ENCODE results near the gene EFCAB8.
"Not testable (repeated sequence)": the region's sequence is repeated elsewhere in the genome, so short reads cannot be mapped to it uniquely, and the experiment has no call there.

The EFCAB8 gene

GRCh38 chr20:32903666-32904175 is 45.0 kb downstream of the EFCAB8 start:
- no peaks in the 10 kb centered on the region for H3K27me3 ChIP-seq (ENCODE audit: control insufficient read depth in 3 of 3, insufficient read depth in 3 of 3, low read depth in 1 of 3, low read length in 3 of 3)
- H2BK12ac ChIP-seq (ENCODE audit: low read length) = no peak overlapping the region
- H3K23ac ChIP-seq (ENCODE audit: low read depth, low read length, poor library complexity) = no peak overlapping the region
- H4K8ac ChIP-seq (ENCODE audit: low read depth, low read length) = no peak overlapping the region
- no peak for DNase-seq (ENCODE audit: low spot score)
- H3K4me1 ChIP-seq (ENCODE audit: control insufficient read depth in 2 of 2, insufficient read depth in 1 of 2, low read depth in 1 of 2, low read length in 2 of 2) = no peaks in the 10 kb centered on the region
- WGBS, 2 donors (ENCODE audit: extremely low coverage in 2 of 2, insufficient read length in 2 of 2, insufficient replicate concordance in 1 of 2) = no CpG with 5 or more reads among the region's 5 CpGs
- H2BK15ac ChIP-seq (ENCODE audit: low read length) = no peak overlapping the region
- H2BK120ac ChIP-seq (ENCODE audit: low read depth, low read length) = no peak overlapping the region
- H3K14ac ChIP-seq (ENCODE audit: low read length) = peak overlapping the region; percentile 17
- no peak overlapping the region for H3K4me3 ChIP-seq (ENCODE audit: low read length in 2 of 2)
- H3K9ac ChIP-seq (ENCODE audit: low read depth, low read length, poor library complexity) = no peak overlapping the region
- H3K4me2 ChIP-seq (ENCODE audit: insufficient read depth, low read length, poor library complexity, severe bottlenecking) = no peak overlapping the region
- H2BK5ac ChIP-seq (ENCODE audit: low read length) = no peak overlapping the region
- peak overlapping the region; percentile 95 for H2AK5ac ChIP-seq (ENCODE audit: low read depth, low read length)
- peak overlapping the region; percentile 63 for H3K18ac ChIP-seq (ENCODE audit: low read length)
- H3K36me3 ChIP-seq (replicated peaks in 1 of 2; ENCODE audit: control insufficient read depth in 2 of 2, insufficient read depth in 2 of 2, low read length in 2 of 2) = no peaks in the 10 kb centered on the region
- no peak overlapping the region for H3K27ac ChIP-seq (replicated peaks; ENCODE audit: low read length)
- peaks cover 2% of the 10 kb centered on the region for H3K79me1 ChIP-seq (ENCODE audit: low read depth, low read length)
- H4K91ac ChIP-seq (ENCODE audit: low read depth, low read length, poor library complexity) = no peak overlapping the region
- H3K9me3 ChIP-seq (replicated peaks in 1 of 2; ENCODE audit: control insufficient read depth in 2 of 2, insufficient read depth in 1 of 2, low read depth in 1 of 2, low read length in 2 of 2) = no peaks in the 10 kb centered on the region
- no peak overlapping the region for H2AFZ ChIP-seq (ENCODE audit: low read length)
- no peak overlapping the region for H3K4ac ChIP-seq (ENCODE audit: low read length)

DNA sequence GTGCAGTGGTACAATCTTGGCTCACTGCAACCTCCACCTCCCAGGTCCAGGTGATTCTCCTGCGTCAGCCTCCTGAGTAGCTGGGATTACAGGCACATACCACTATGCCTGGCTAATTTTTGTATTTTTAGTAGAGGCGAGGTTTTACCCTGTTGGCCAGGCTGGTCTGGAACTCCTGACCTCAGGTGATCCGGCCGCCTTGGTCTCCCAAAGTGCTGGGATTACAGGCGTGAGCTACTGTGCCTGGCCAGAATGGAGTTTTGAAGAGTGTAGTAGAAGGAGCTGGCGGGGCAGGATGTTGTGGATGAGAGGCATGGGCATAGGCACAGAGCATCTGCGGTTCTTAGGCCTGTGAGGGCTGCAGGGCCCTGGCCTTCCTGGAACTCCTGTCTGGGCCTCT is 46.0 kb downstream of the EFCAB8 start:
- H3K18ac ChIP-seq (ENCODE audit: low read length); H2BK12ac ChIP-seq (ENCODE audit: low read length); DNase-seq (ENCODE audit: low spot score); H3K27me3 ChIP-seq (ENCODE audit: control insufficient read depth in 3 of 3, insufficient read depth in 3 of 3, low read depth in 1 of 3, low read length in 3 of 3); H3K9me3 ChIP-seq (replicated peaks in 1 of 2; ENCODE audit: control insufficient read depth in 2 of 2, insufficient read depth in 1 of 2, low read depth in 1 of 2, low read length in 2 of 2); H3K4ac ChIP-seq (ENCODE audit: low read length); H3K4me2 ChIP-seq (ENCODE audit: insufficient read depth, low read length, poor library complexity, severe bottlenecking); H4K91ac ChIP-seq (ENCODE audit: low read depth, low read length, poor library complexity); H3K79me1 ChIP-seq (ENCODE audit: low read depth, low read length); H2BK120ac ChIP-seq (ENCODE audit: low read depth, low read length); H2AK5ac ChIP-seq (ENCODE audit: low read depth, low read length); H3K4me3 ChIP-seq (ENCODE audit: low read length in 2 of 2); H3K23ac ChIP-seq (ENCODE audit: low read depth, low read length, poor library complexity); H3K14ac ChIP-seq (ENCODE audit: low read length); H2BK5ac ChIP-seq (ENCODE audit: low read length); H3K9ac ChIP-seq (ENCODE audit: low read depth, low read length, poor library complexity); H3K27ac ChIP-seq (replicated peaks; ENCODE audit: low read length); H3K4me1 ChIP-seq (ENCODE audit: control insufficient read depth in 2 of 2, insufficient read depth in 1 of 2, low read depth in 1 of 2, low read length in 2 of 2); H2AFZ ChIP-seq (ENCODE audit: low read length); H3K36me3 ChIP-seq (replicated peaks in 1 of 2; ENCODE audit: control insufficient read depth in 2 of 2, insufficient read depth in 2 of 2, low read length in 2 of 2); H4K8ac ChIP-seq (ENCODE audit: low read depth, low read length): not testable (repeated sequence)
- WGBS, 2 donors (ENCODE audit: extremely low coverage in 2 of 2, insufficient read length in 2 of 2, insufficient replicate concordance in 1 of 2) = no CpG with 5 or more reads among the region's 7 CpGs
- peak overlapping the region; percentile 77 for H2BK15ac ChIP-seq (ENCODE audit: low read length)

DNA sequence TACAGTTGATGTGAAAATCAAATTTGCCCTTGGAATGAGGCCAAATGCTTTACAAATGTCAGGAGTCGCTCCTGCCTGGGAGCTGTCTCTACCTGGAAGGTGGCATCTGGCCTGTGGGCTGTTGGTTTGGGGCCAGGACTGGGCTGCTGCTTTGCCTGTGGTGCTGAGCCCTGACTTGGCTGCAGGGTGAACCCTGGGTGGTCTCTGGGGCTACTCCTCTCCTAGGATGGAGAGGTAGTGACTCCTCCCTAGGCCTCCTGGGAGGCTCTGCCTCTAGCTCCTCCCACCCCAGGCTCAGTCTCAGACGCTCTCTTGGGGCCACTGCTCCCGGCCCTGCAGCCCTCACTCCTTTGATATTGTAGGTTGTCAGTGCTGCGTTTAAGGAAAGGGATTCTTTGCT is 47.5 kb downstream of the EFCAB8 start:
- WGBS, 2 donors (ENCODE audit: extremely low coverage in 2 of 2, insufficient read length in 2 of 2, insufficient replicate concordance in 1 of 2) = no CpG with 5 or more reads among the region's 4 CpGs

DNA sequence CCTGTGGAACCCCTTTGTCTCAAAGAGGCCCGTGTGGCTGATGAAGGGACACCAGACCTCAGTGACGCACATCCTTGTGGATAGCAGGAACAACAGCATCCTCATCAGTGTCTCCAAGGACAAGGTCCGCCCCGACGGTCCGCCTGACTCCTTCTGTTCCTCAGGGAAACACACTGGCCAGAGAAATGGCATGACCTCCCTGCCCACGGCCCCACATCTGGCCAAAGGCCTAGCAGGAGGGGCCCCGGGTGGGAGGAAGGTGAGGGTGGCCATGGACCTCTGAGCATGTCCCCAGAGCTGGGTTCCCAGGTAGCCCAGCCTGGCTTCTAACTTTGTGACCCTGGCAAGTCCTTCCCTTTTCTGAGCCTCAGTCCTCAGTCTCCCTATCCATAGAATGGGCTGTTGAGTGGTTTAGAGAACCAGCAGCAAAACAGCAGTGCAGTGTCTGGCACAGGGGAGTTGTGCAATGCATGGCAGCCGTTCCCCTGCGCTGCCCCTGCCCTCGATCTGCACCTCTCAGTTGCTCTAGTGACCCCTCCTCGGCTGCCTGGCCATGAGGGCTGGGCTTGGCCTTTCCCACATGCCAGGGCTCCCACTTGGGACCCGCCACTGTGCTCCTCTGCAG is 48.3 kb downstream of the EFCAB8 start:
- Histone ChIP-seq H3K18ac (ENCODE audit: low read length) (peak overlapping the region; percentile 25), H4K91ac (ENCODE audit: low read depth, low read length, poor library complexity) (no peak overlapping the region), H3K79me1 (ENCODE audit: low read depth, low read length) (no peaks in the 10 kb centered on the region)

More for the DNA sequence above, 47.5 kb downstream of the EFCAB8 start:
- H3K4me1 ChIP-seq (ENCODE audit: control insufficient read depth in 2 of 2, insufficient read depth in 1 of 2, low read depth in 1 of 2, low read length in 2 of 2) = no peaks in the 10 kb centered on the region
- H2BK5ac ChIP-seq (ENCODE audit: low read length) = no peak overlapping the region
- no peak overlapping the region for H2BK15ac ChIP-seq (ENCODE audit: low read length)
- peaks cover 0 to 2% (median 0%) of the 10 kb centered on the region in 3 experiments for H3K27me3 ChIP-seq (ENCODE audit: control insufficient read depth in 3 of 3, insufficient read depth in 3 of 3, low read depth in 1 of 3, low read length in 3 of 3)
- no peak for DNase-seq (ENCODE audit: low spot score)
- no peak overlapping the region for H3K14ac ChIP-seq (ENCODE audit: low read length)
- no peak overlapping the region for H3K4ac ChIP-seq (ENCODE audit: low read length)
- H3K79me1 ChIP-seq (ENCODE audit: low read depth, low read length) = peaks cover 2% of the 10 kb centered on the region
- no peak overlapping the region for H3K23ac ChIP-seq (ENCODE audit: low read depth, low read length, poor library complexity)
- H3K18ac ChIP-seq (ENCODE audit: low read length) = no peak overlapping the region
- H3K9me3 ChIP-seq (replicated peaks in 1 of 2; ENCODE audit: control insufficient read depth in 2 of 2, insufficient read depth in 1 of 2, low read depth in 1 of 2, low read length in 2 of 2) = no peaks in the 10 kb centered on the region
- H2BK120ac ChIP-seq (ENCODE audit: low read depth, low read length) = no peak overlapping the region
- no peak overlapping the region for H2AFZ ChIP-seq (ENCODE audit: low read length)
- H3K4me2 ChIP-seq (ENCODE audit: insufficient read depth, low read length, poor library complexity, severe bottlenecking) = no peak overlapping the region
- H4K91ac ChIP-seq (ENCODE audit: low read depth, low read length, poor library complexity) = no peak overlapping the region
- H3K36me3 ChIP-seq (replicated peaks in 1 of 2; ENCODE audit: control insufficient read depth in 2 of 2, insufficient read depth in 2 of 2, low read length in 2 of 2) = no peaks in the 10 kb centered on the region
- no peak overlapping the region for H4K8ac ChIP-seq (ENCODE audit: low read depth, low read length)
- no peak overlapping the region for H3K4me3 ChIP-seq (ENCODE audit: low read length in 2 of 2)
- H3K9ac ChIP-seq (ENCODE audit: low read depth, low read length, poor library complexity) = no peak overlapping the region
- no peak overlapping the region for H3K27ac ChIP-seq (replicated peaks; ENCODE audit: low read length)
- no peak overlapping the region for H2BK12ac ChIP-seq (ENCODE audit: low read length)
- H2AK5ac ChIP-seq (ENCODE audit: low read depth, low read length) = peak overlapping the region; percentile 92

More for the DNA sequence above, 48.3 kb downstream of the EFCAB8 start:
- Histone ChIP-seq H3K14ac (ENCODE audit: low read length) (peak overlapping the region; percentile 41), H3K27ac (replicated peaks; ENCODE audit: low read length) (no peak overlapping the region), H3K9me3 (replicated peaks in 1 of 2; ENCODE audit: control insufficient read depth in 2 of 2, insufficient read depth in 1 of 2, low read depth in 1 of 2, low read length in 2 of 2) (no peaks in the 10 kb centered on the region), H2AFZ (ENCODE audit: low read length) (no peak overlapping the region), H4K8ac (ENCODE audit: low read depth, low read length) (no peak overlapping the region), H3K23ac (ENCODE audit: low read depth, low read length, poor library complexity) (peak overlapping the region; percentile 49), H2BK12ac (ENCODE audit: low read length) (no peak overlapping the region), H3K4me2 (ENCODE audit: insufficient read depth, low read length, poor library complexity, severe bottlenecking) (no peak overlapping the region), H2BK120ac (ENCODE audit: low read depth, low read length) (no peak overlapping the region), H3K4ac (ENCODE audit: low read length) (no peak overlapping the region), H2BK5ac (ENCODE audit: low read length) (peak overlapping the region; percentile 20), H3K4me1 (ENCODE audit: control insufficient read depth in 2 of 2, insufficient read depth in 1 of 2, low read depth in 1 of 2, low read length in 2 of 2) (peaks cover 0 to 1% of the 10 kb centered on the region in 2 donors), H3K9ac (ENCODE audit: low read depth, low read length, poor library complexity) (peak overlapping the region; percentile 57), H2BK15ac (ENCODE audit: low read length) (no peak overlapping the region), H3K4me3 (ENCODE audit: low read length in 2 of 2) (no peak overlapping the region), H3K27me3 (ENCODE audit: control insufficient read depth in 3 of 3, insufficient read depth in 3 of 3, low read depth in 1 of 3, low read length in 3 of 3) (peaks cover 0 to 2% (median 0%) of the 10 kb centered on the region in 3 experiments), H2AK5ac (ENCODE audit: low read depth, low read length) (peak overlapping the region; percentile 92), H3K36me3 (replicated peaks in 1 of 2; ENCODE audit: control insufficient read depth in 2 of 2, insufficient read depth in 2 of 2, low read length in 2 of 2) (no peaks in the 10 kb centered on the region)
- DNase-seq (ENCODE audit: low spot score) = no peak
- WGBS, 2 donors (ENCODE audit: extremely low coverage in 2 of 2, insufficient read length in 2 of 2, insufficient replicate concordance in 1 of 2) = no CpG with 5 or more reads among the region's 13 CpGs

Data from neuronal stem cell (in vitro differentiated cells).